Naive thymus-derived CD4-positive, alpha-beta T cell (primary cell): ENCODE data around the gene FARP1. TPM values are rescaled to one million over a fixed set of nuclear protein-coding genes. Genes with fewer than 3 reads are reported as not detected.
A peak's percentile ranks its signal among the peaks of the same experiment; 100 is the strongest.

ENCODE experiments used
- ATAC-seq: fragments of 150-1000 bp; cut with Tn5 transposase; 2 replicates; pipeline ENCODE4 v1.10.0; 2021; ENCODE audit warnings: mild to moderate bottlenecking, moderate library complexity
- CTCF ChIA-PET: fragments of 350-600 bp; sonication (Branson Sonifier 250); formaldehyde crosslinking; loops from one replicate; lab custom pipeline; 2021; ENCODE audit warnings: antibody characterized with exemption; lab: Charles Lee
- POLR2A ChIA-PET: fragments of 350-600 bp; sonication (Branson Sonifier 250); formaldehyde crosslinking; loops from one replicate; lab custom pipeline; 2021; ENCODE audit warnings: antibody characterized with exemption, inconsistent platforms; lab: Charles Lee
- DNase-seq, 9 donors: peaks; one replicate each; pipeline versions ENCODE4 v3.0.0 to v3.0.0-alpha.2; 2020 to 2022; ENCODE audit warnings: mixed read lengths in 1 of 9
- H3K27ac ChIP-seq: one replicate; pipeline ENCODE4 v1.7.0; 2013; ENCODE audit warnings: mild to moderate bottlenecking, low read depth, low read length, moderate library complexity
- H3K27me3 ChIP-seq, 2 donors: one replicate each; pipeline ENCODE4 v1.7.0; 2013; ENCODE audit warnings: low read length in 2 of 2, mild to moderate bottlenecking in 2 of 2, moderate library complexity in 2 of 2; ENCODE audit not compliant: control insufficient read depth in 2 of 2, insufficient read depth in 2 of 2
- H3K36me3 ChIP-seq, 3 experiments: 1 replicate in 2 of 3; 2 replicates in 1 of 3; pipeline ENCODE4 v1.7.0; 2013; ENCODE audit warnings: low read length in 3 of 3, mild to moderate bottlenecking in 3 of 3, moderate library complexity in 1 of 3; ENCODE audit not compliant: insufficient read depth in 3 of 3, control insufficient read depth in 2 of 3
- H3K4me1 ChIP-seq, 2 donors: one replicate each; pipeline ENCODE4 v1.7.0; 2013; ENCODE audit warnings: low read length in 2 of 2, mild to moderate bottlenecking in 2 of 2, moderate library complexity in 1 of 2; ENCODE audit not compliant: control insufficient read depth in 2 of 2, insufficient read depth in 2 of 2
- H3K4me3 ChIP-seq: 2 replicates; pipeline ENCODE4 v1.7.0; 2013; ENCODE audit warnings: mild to moderate bottlenecking, low read length
- H3K9me3 ChIP-seq, 3 experiments: 1 replicate in 2 of 3; 2 replicates in 1 of 3; pipeline ENCODE4 v1.7.0; 2013; ENCODE audit warnings: low read length in 3 of 3; ENCODE audit not compliant: control insufficient read depth in 2 of 3
- H3K27ac Mint-ChIP-seq, 9 donors: one replicate each; pipeline ENCODE4 v1.8.0; 2020 to 2022; ENCODE audit warnings: mixed read lengths in 9 of 9, mild to moderate bottlenecking in 8 of 9, moderate library complexity in 5 of 9, inconsistent platforms in 2 of 9
- H3K27me3 Mint-ChIP-seq, 5 donors: one replicate each; pipeline ENCODE4 v1.8.0; 2021 to 2022; ENCODE audit warnings: mixed read lengths in 5 of 5, mild to moderate bottlenecking in 1 of 5
- H3K36me3 Mint-ChIP-seq, 5 donors: one replicate each; pipeline ENCODE4 v1.8.0; 2020 to 2022; ENCODE audit warnings: mixed read lengths in 5 of 5, mild to moderate bottlenecking in 3 of 5, inconsistent platforms in 1 of 5
- H3K4me1 Mint-ChIP-seq, 7 donors: one replicate each; pipeline ENCODE4 v1.8.0; 2020 to 2022; ENCODE audit warnings: mixed read lengths in 7 of 7, mild to moderate bottlenecking in 3 of 7, inconsistent platforms in 1 of 7
- H3K4me3 Mint-ChIP-seq, 10 donors: one replicate each; pipeline ENCODE4 v1.8.0; 2020 to 2022; ENCODE audit warnings: mild to moderate bottlenecking in 10 of 10, mixed read lengths in 10 of 10, moderate library complexity in 6 of 10, inconsistent platforms in 2 of 10
- H3K9me3 Mint-ChIP-seq, 11 donors: one replicate each; pipeline ENCODE4 v1.8.0; 2020 to 2022; ENCODE audit warnings: mixed read lengths in 11 of 11, mild to moderate bottlenecking in 4 of 11, inconsistent platforms in 1 of 11, moderate library complexity in 1 of 11
- intact Hi-C, 2 donors: fragments of 100-400 bp; cut with micrococcal nuclease; formaldehyde crosslinking; loops; one replicate each; pipeline ENCODE4 v1.15.1; 2023
- polyA plus RNA-seq, 2 donors: library from polyadenylated mRNA; unstranded; fragments of 300-500 nt; fragmentation: Illumina TruSeq; gene quantifications; one replicate each; pipeline ENCODE4 v1.2.3, GENCODE V29; 2021
- total RNA-seq, 6 experiments: library from RNA in 5 of 6; stranded (reverse) in 5 of 6; gene quantifications; 1 replicate in 5 of 6; 2 replicates in 1 of 6; pipeline ENCODE4 v1.2.3 and lab custom pipeline; 2021 to 2026

Gene FARP1
- total and polyA plus RNA-seq, 7 experiments from 2014 or later: 0.19 to 1.1 (median 0.60) TPM

DNA sequence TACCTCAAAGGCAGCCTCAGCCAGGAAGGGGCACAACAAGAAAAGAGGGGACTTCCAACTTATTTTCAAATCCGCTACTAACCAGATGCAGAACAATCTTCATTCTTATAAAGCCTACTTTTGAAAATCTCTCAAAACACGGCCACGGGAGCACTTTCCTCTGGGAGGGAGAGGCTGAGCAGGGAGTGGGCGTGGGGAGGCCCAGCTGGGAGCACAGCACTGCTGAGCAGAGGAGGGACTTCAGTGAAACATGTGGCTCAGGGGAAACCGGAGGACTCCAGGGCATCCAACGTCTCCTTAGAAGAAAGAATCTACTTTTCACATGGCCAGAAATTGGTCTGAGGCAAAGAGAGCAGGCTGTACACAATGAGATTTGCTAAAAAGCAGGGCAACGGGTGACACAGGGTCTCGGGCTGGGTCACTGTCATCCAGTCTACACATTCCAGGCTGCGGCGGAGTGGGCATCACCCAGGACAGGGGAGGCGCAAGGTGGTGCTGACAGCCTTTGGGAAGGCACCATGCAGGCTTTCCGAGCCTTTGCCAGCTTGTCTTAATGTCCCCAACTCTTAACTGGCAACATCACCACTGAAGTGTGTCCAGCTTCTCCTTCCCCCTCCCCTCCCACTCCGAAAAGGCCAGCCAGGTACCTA, 317.0 kb downstream of the FARP1 start:
- DNase-seq (no peak), ATAC-seq (no peak)
- ChIA-PET POLR2A (no interaction called here), CTCF (no interaction called here)
- Mint-ChIP-seq H3K27ac (peak overlapping the region in 6 of 9 donors; percentile 4 to 68 (median 46)), H3K27me3 (no peaks in the 10 kb centered on the region), H3K4me1 (peaks cover 0 to 16% (median 10%) of the 10 kb centered on the region in 7 donors), H3K9me3 (no peaks in the 10 kb centered on the region), H3K36me3 (peaks cover 15 to 55% (median 20%) of the 10 kb centered on the region in 5 donors), H3K4me3 (no peak overlapping the region)
- Histone ChIP-seq H3K27me3 (no peaks in the 10 kb centered on the region), H3K9me3 (no peaks in the 10 kb centered on the region), H3K27ac (no peak overlapping the region), H3K4me1 (no peaks in the 10 kb centered on the region), H3K36me3 (peaks cover 16 to 90% (median 28%) of the 10 kb centered on the region in 3 experiments), H3K4me3 (no peak overlapping the region)
- intact Hi-C loops: no loop called here

DNA sequence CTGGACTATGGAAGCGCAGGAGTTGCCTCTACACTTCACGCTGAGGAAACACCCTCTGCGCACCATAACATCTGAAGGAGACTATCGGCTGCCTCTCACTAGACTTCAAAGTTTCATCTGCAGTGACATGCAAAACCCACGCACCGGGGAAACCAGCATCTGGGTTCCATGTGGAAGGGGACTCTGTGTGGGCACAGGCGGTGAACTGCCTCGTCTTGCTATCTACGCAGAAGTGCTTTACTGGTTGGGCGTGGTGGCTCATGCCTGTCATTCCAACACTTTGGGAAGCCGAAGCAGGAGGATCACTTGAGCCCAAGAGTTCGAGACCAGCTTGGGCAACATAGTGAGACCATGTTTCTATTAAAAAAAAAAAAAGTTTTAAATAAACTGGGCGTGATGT, 317.6 kb downstream of the FARP1 start:
- peaks cover 15 to 58% (median 20%) of the 10 kb centered on the region in 5 donors for H3K36me3 Mint-ChIP-seq
- intact Hi-C loops: no loop called here
- Histone ChIP-seq H3K4me3 (no peak overlapping the region), H3K27me3 (no peaks in the 10 kb centered on the region), H3K36me3 (peaks cover 16 to 95% (median 28%) of the 10 kb centered on the region in 3 experiments), H3K4me1 (no peaks in the 10 kb centered on the region), H3K27ac (no peak overlapping the region), H3K9me3 (no peaks in the 10 kb centered on the region)
- no peak overlapping the region for H3K4me3 Mint-ChIP-seq
- ChIA-PET CTCF (no interaction called here), POLR2A (interaction anchor here (0.6 kb wide), 1 partner anchor 39 kb away, joined by 6 read pairs; no protein-coding TSS in a partner anchor)
- H3K4me1 Mint-ChIP-seq: peaks cover 3 to 17% (median 10%) of the 10 kb centered on the region in 7 donors
- no peaks in the 10 kb centered on the region for H3K9me3 Mint-ChIP-seq
- no peaks in the 10 kb centered on the region for H3K27me3 Mint-ChIP-seq
- ATAC-seq (no peak), DNase-seq (no peak)
- H3K27ac Mint-ChIP-seq: peak overlapping the region in 5 of 9 donors; percentile 31 to 77 (median 51)

DNA sequence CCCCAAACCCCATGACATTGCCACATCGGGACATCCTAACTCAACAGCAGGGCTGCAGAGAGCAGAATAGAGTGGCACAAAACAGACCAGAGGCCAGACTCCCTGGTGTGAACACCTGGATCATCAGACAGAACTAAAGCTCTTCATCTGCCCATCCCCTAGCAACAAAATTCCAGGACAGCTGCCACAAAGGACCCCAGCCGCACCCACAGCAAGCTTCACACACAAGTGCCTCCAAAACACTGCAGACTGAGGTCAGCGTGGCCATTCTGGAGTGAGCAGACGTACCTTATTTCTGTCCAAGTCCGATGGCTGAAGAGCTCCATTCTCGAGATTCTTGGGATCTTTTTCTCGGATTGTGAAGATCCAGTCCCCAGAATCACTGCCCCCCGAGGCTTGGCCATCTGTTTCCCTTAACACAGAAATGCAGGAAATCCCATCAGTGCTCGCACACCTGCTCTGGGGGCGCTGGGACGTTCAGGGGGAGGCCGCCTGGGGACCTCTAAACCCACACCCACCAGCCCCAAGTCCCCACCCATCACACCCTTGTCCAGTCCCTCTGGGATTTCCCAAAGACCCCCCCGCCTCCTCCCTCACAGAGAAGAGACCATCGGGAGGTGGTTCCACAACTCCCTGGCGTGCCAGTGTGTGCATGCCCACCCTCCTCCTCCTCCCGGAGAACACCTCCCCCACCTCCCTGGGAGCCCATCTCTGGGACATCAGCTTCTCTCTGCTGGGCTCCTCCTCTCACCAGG, 318.8 kb downstream of the FARP1 start:
- no peaks in the 10 kb centered on the region for H3K9me3 Mint-ChIP-seq
- ChIA-PET CTCF (interaction anchor here (0.7 kb wide), 1 partner anchor 191 kb away, joined by 3 read pairs; no protein-coding TSS in a partner anchor), POLR2A (no interaction called here)
- no peak for DNase-seq
- no peaks in the 10 kb centered on the region for H3K4me1 ChIP-seq
- H3K27me3 Mint-ChIP-seq: no peaks in the 10 kb centered on the region
- no peaks in the 10 kb centered on the region for H3K27me3 ChIP-seq
- H3K4me3 ChIP-seq: no peak overlapping the region
- no peak overlapping the region for H3K4me3 Mint-ChIP-seq
- H3K27ac ChIP-seq: no peak overlapping the region
- H3K9me3 ChIP-seq: no peaks in the 10 kb centered on the region
- ATAC-seq: no peak
- peaks cover 16 to 97% (median 31%) of the 10 kb centered on the region in 3 experiments for H3K36me3 ChIP-seq
- intact Hi-C loops: no loop called here
- H3K4me1 Mint-ChIP-seq: peaks cover 8 to 19% (median 10%) of the 10 kb centered on the region in 7 donors
- peaks cover 15 to 50% (median 20%) of the 10 kb centered on the region in 5 donors for H3K36me3 Mint-ChIP-seq
- peak overlapping the region in 3 of 9 donors; percentile 32 to 72 (median 64) for H3K27ac Mint-ChIP-seq

DNA sequence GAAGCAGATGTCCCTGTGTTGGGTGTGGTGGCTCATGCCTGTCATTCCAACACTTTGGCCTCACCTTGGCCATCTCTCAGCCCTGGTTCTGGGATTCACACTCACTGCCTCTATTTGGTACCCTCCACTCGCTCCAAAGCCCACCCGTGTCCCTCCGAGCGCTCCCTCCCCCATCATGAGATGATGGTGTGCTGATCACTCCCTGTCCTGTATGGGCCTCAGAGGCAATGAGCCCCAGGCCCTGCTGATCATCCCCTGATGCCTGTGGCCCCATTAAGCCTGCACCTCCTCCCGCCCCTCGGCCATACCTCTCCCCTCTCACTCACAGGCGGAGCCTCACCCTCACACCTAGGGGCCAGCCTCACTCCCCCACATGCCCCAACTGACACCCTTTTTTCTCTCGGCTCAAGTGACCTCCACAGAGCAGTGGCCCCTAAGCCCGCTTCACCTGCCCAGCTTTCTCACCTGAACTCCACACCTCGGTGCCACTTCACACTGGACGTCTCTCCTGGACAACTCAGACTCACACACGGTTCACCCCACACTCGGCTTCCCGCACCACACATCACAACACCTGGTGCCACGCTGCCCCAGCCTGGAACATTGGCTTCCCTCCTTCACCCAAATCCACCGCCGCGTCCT, 319.5 kb downstream of the FARP1 start:
- H3K9me3 ChIP-seq: no peaks in the 10 kb centered on the region
- H3K27ac ChIP-seq: no peak overlapping the region
- POLR2A ChIA-PET: no interaction called here
- Mint-ChIP-seq H3K9me3 (no peaks in the 10 kb centered on the region), H3K27ac (peak overlapping the region in 5 of 9 donors; percentile 34 to 67 (median 65)), H3K4me1 (peaks cover 6 to 20% (median 14%) of the 10 kb centered on the region in 7 donors), H3K36me3 (peaks cover 15 to 45% (median 20%) of the 10 kb centered on the region in 5 donors), H3K4me3 (no peak overlapping the region), H3K27me3 (no peaks in the 10 kb centered on the region)
- DNase-seq (no peak), ATAC-seq (no peak)
- no peaks in the 10 kb centered on the region for H3K4me1 ChIP-seq
- peaks cover 16 to 92% (median 31%) of the 10 kb centered on the region in 3 experiments for H3K36me3 ChIP-seq
- CTCF ChIA-PET: interaction anchor here (1.4 kb wide), 1 partner anchor 17 kb away, joined by 3 read pairs; no protein-coding TSS in a partner anchor
- intact Hi-C loops: no loop called here
- no peaks in the 10 kb centered on the region for H3K27me3 ChIP-seq
- no peak overlapping the region for H3K4me3 ChIP-seq

DNA sequence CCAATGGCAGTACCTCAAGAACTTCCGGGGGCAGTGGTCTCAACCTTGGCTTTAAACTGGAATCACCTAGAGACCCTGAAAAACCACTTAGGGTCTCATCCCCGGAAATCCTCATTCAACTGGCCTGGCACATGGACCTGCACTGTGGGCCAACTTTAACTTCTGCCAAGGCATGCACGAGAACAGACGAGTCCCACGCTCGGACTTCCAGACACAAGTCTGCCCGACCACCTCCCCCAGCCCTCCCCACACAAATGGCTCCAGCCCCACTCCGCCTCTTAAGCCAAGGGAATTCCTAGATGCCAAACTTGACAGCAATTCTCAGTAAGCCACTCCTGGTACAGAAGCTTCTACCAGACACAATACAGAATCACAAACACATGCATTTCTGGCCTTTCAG, 320.1 kb downstream of the FARP1 start:
- ATAC-seq: no peak
- peaks cover 6 to 19% (median 16%) of the 10 kb centered on the region in 7 donors for H3K4me1 Mint-ChIP-seq
- CTCF ChIA-PET: interaction anchor here (1.4 kb wide), 1 partner anchor 17 kb away, joined by 3 read pairs; no protein-coding TSS in a partner anchor
- intact Hi-C loops: no loop called here
- no peak overlapping the region for H3K4me3 Mint-ChIP-seq
- no peak overlapping the region for H3K27ac ChIP-seq
- peaks cover 13 to 93% (median 28%) of the 10 kb centered on the region in 3 experiments for H3K36me3 ChIP-seq
- POLR2A ChIA-PET: no interaction called here
- H3K27me3 ChIP-seq: no peaks in the 10 kb centered on the region
- no peaks in the 10 kb centered on the region for H3K9me3 ChIP-seq
- H3K27ac Mint-ChIP-seq: peak overlapping the region in 8 of 9 donors; percentile 34 to 76 (median 62)
- H3K4me1 ChIP-seq: no peaks in the 10 kb centered on the region
- H3K9me3 Mint-ChIP-seq: no peaks in the 10 kb centered on the region
- H3K27me3 Mint-ChIP-seq: no peaks in the 10 kb centered on the region
- H3K4me3 ChIP-seq: no peak overlapping the region
- peaks cover 13 to 43% (median 19%) of the 10 kb centered on the region in 5 donors for H3K36me3 Mint-ChIP-seq
- no peak for DNase-seq

DNA sequence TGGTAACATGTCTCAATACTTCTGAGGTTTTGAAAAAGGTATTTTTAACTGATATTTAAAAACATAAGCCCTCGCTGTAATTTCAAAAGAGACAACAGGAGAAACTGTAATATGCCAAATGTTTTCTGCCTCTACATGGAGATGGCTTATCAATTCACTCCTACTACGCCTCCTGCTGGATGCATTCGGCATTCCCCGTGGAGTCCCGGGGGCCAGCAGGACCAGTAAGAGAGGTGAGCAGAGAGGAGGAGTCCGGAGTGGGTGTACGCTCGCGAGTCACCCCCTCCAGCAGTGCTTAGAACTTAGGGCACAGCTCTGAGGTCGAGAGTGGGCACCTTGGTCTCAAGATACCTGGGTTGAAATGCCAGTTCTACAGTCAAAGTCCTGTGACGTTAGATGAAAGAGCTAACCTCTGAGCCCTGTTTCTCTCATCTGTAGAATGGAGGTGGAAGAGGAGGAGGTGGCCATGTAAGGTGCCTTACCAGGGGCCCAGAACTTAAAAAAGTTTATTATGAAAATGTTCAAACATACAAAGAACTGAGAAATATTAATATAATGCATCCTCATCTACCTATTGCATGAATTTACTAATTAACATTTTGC, 323.8 kb downstream of the FARP1 start:
- H3K4me3 ChIP-seq: no peak overlapping the region
- peak in 1 of 9 donors; percentile 43 for DNase-seq
- CTCF ChIA-PET: interaction anchor here (0.5 to 2.4 kb wide), 4 partner anchors 10 to 186 kb away, joined by 3 to 15 read pairs (median 6); no protein-coding TSS in a partner anchor
- Mint-ChIP-seq H3K27me3 (no peaks in the 10 kb centered on the region), H3K4me1 (peaks cover 10 to 33% (median 22%) of the 10 kb centered on the region in 7 donors), H3K9me3 (no peaks in the 10 kb centered on the region), H3K27ac (peak overlapping the region in 7 of 9 donors; percentile 6 to 48 (median 28)), H3K36me3 (peaks cover 5 to 42% (median 14%) of the 10 kb centered on the region in 5 donors), H3K4me3 (no peak overlapping the region)
- no peaks in the 10 kb centered on the region for H3K27me3 ChIP-seq
- H3K4me1 ChIP-seq: no peaks in the 10 kb centered on the region
- H3K9me3 ChIP-seq: no peaks in the 10 kb centered on the region
- POLR2A ChIA-PET: no interaction called here
- peaks cover 8 to 79% (median 9%) of the 10 kb centered on the region in 3 experiments for H3K36me3 ChIP-seq
- no peak overlapping the region for H3K27ac ChIP-seq
- intact Hi-C loops: loop anchor here in 1 of 2 donors (1.0 kb wide), 1 partner anchor 10 kb away; no protein-coding TSS in a partner anchor
- peak; percentile 56 for ATAC-seq
